GM23248 (cell line): ENCODE measurements around the gene PIK3C2B.

Experiments used
- EZH2 ChIP-seq: fragments of 200-600 bp; sonication (generic); IDR thresholded peaks from 2 replicates; pipeline ENCODE4 v1.6.1; 2018; ENCODE audit warnings: antibody characterized with exemption, mild to moderate bottlenecking; ENCODE audit not compliant: insufficient read depth, poor library complexity, severe bottlenecking
- EZH2phosphoT487 ChIP-seq: fragments of 200-600 bp; sonication (generic); IDR thresholded peaks from 2 replicates; pipeline ENCODE4 v1.6.1; 2018; ENCODE audit warnings: antibody characterized with exemption, moderate library complexity, mild to moderate bottlenecking, low read depth; ENCODE audit not compliant: insufficient read depth

GRCh38 chr1:204451352-204452124 lies 43.1 kb downstream of the PIK3C2B start:
- TF ChIP-seq EZH2 (no peak), EZH2phosphoT487 (no peak)
